GM13977 (cell line): Measurements from ENCODE around the gene ADRB2.

Source experiments
- DNase-seq: peaks from one replicate; pipeline ENCODE4 v3.0.0; 2012; ENCODE audit warnings: low spot score
- CTCF ChIP-seq: IDR thresholded peaks from 2 replicates; pipeline ENCODE4 v1.5.1; 2012; ENCODE audit warnings: mild to moderate bottlenecking, control low read depth; ENCODE audit not compliant: insufficient read depth; ENCODE audit errors: extremely low read depth, missing control alignments
- in situ Hi-C: fragments of 300-500 bp; cut with MboI; formaldehyde crosslinking; loops from one replicate; pipeline ENCODE4 v1.12.0; 2022; ENCODE audit warnings: low sequenced_read_pairs, low pct_unique_long_range_greater_than_20kb, mixed read lengths, inconsistent platforms; ENCODE audit not compliant: unreplicated experiment

Gene ADRB2

GRCh38 chr5:148816357-148816756 lies 10.1 kb upstream of the ADRB2 start:
- no peak for DNase-seq
- in situ Hi-C loops, result no loop called here
- TF ChIP-seq CTCF, result no peak

- no peak for TF ChIP-seq CTCF
- in situ Hi-C loops, result no loop called here
- no peak for DNase-seq
These were observed 9.6 kb upstream of the ADRB2 start for GRCh38 chr5:148816782-148817181.

- no peak for DNase-seq
- no peak for TF ChIP-seq CTCF
- in situ Hi-C loops, result no loop called here
These were observed 8.8 kb upstream of the ADRB2 start for GRCh38 chr5:148817606-148818005.

GRCh38 chr5:148820461-148821395 lies 5.7 kb upstream of the ADRB2 start:
- TF ChIP-seq CTCF, result peak; percentile 44
- in situ Hi-C loops, result no loop called here
- DNase-seq, result no peak

GRCh38 chr5:148823871-148824270 lies 2.5 kb upstream of the ADRB2 start:
- no peak for TF ChIP-seq CTCF
- in situ Hi-C loops, result no loop called here
- DNase-seq, result no peak

- in situ Hi-C loops, result no loop called here
- no peak for TF ChIP-seq CTCF
- DNase-seq, result no peak
These were observed 727 bp upstream of the ADRB2 start for GRCh38 chr5:148825716-148826052.
